ENCODE data around the gene CEP55.

CEP55 gene

DNA sequence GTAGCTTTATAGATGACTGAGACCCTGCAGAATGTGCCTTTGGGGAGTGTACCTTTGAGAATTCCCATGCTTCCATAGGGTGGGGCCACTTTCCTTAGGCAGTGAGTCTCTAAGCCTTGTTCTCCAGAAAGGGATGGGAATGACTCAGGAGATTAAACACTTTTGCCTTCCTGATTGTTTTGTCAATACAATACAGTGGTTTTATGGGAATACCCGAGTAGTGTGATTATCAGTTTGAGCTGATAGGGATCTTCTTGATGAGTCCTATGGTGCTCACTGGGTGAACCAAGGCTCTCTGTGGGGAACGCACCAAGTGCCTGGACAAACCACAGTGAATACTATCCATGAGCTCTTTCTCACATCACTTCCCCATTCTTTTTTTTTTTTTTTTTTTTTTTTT, 20.5 kb upstream of the CEP55 start:
- H3K36me3 ChIP-seq (ENCODE audit: insufficient read depth, low read length), result no peaks in the 10 kb centered on the region
- H3K4me1 ChIP-seq (ENCODE audit: insufficient read depth, low read length, severe bottlenecking), result no peaks in the 10 kb centered on the region
- H3F3A ChIP-seq (ENCODE audit: insufficient read depth, low read length), result no peaks in the 10 kb centered on the region
- H3K4me3 ChIP-seq (ENCODE audit: low read depth, low read length, poor library complexity, severe bottlenecking), result no peak overlapping the region
- no peak overlapping the region for H2AFZ ChIP-seq (ENCODE audit: low read length)
- no peak overlapping the region for H3K27ac ChIP-seq (ENCODE audit: low read depth, low read length, poor library complexity, severe bottlenecking)
- TF ChIP-seq, protein P1, sequence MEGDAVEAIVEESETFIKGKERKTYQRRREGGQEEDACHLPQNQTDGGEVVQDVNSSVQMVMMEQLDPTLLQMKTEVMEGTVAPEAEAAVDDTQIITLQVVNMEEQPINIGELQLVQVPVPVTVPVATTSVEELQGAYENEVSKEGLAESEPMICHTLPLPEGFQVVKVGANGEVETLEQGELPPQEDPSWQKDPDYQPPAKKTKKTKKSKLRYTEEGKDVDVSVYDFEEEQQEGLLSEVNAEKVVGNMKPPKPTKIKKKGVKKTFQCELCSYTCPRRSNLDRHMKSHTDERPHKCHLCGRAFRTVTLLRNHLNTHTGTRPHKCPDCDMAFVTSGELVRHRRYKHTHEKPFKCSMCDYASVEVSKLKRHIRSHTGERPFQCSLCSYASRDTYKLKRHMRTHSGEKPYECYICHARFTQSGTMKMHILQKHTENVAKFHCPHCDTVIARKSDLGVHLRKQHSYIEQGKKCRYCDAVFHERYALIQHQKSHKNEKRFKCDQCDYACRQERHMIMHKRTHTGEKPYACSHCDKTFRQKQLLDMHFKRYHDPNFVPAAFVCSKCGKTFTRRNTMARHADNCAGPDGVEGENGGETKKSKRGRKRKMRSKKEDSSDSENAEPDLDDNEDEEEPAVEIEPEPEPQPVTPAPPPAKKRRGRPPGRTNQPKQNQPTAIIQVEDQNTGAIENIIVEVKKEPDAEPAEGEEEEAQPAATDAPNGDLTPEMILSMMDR (IDR thresholded peaks at IDR 0.05; ENCODE audit: low read length), result no peak
- no peak for TF ChIP-seq EZH2 (IDR thresholded peaks at IDR 0.05; ENCODE audit: borderline replicate concordance, low read length)
- H3K4me2 ChIP-seq (ENCODE audit: low read length), result no peak overlapping the region
- H3K27me3 ChIP-seq (ENCODE audit: insufficient read depth, low read length), result no peaks in the 10 kb centered on the region
- H3K9ac ChIP-seq (ENCODE audit: low read length), result no peak overlapping the region
- H3K79me2 ChIP-seq (ENCODE audit: insufficient read depth, low read length), result no peaks in the 10 kb centered on the region
- H3K9me2 ChIP-seq (ENCODE audit: low read depth, low read length), result no peaks in the 10 kb centered on the region
- H4K20me1 ChIP-seq (ENCODE audit: insufficient read depth, low read length), result no peaks in the 10 kb centered on the region
- H3K9me3 ChIP-seq (ENCODE audit: low read length), result no peaks in the 10 kb centered on the region

DNA sequence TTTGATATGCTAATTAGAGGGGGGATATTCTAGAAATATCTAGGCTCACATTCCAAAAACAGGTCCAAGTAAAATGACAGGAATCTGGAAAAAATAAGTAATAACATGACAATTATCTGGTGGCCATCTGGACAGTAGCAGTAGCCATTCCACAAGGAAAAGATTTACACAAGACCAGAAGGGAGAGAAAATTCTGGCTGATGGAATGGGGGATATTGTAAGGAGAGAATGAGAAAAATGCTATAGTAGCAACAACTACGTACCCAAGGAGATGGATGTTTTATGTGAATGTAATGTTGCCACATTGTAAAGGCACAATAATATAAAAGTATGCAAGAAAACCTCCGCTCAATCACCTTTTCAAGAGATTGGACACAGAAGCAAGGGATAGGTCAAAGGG, 19.7 kb upstream of the CEP55 start:
- Histone ChIP-seq H3K79me2 (ENCODE audit: insufficient read depth, low read length) (no peaks in the 10 kb centered on the region), H3K27me3 (ENCODE audit: insufficient read depth, low read length) (no peaks in the 10 kb centered on the region), H3K4me3 (ENCODE audit: low read depth, low read length, poor library complexity, severe bottlenecking) (no peak overlapping the region), H3K27ac (ENCODE audit: low read depth, low read length, poor library complexity, severe bottlenecking) (no peak overlapping the region), H3K4me1 (ENCODE audit: insufficient read depth, low read length, severe bottlenecking) (no peaks in the 10 kb centered on the region), H3K9ac (ENCODE audit: low read length) (no peak overlapping the region), H4K20me1 (ENCODE audit: insufficient read depth, low read length) (no peaks in the 10 kb centered on the region), H3K9me3 (ENCODE audit: low read length) (no peaks in the 10 kb centered on the region), H3K9me2 (ENCODE audit: low read depth, low read length) (no peaks in the 10 kb centered on the region), H3K4me2 (ENCODE audit: low read length) (no peak overlapping the region), H3K36me3 (ENCODE audit: insufficient read depth, low read length) (no peaks in the 10 kb centered on the region), H2AFZ (ENCODE audit: low read length) (no peak overlapping the region), H3F3A (ENCODE audit: insufficient read depth, low read length) (no peaks in the 10 kb centered on the region)
- no peak for TF ChIP-seq EZH2 (IDR thresholded peaks at IDR 0.05; ENCODE audit: borderline replicate concordance, low read length)
- TF ChIP-seq, protein P1 (IDR thresholded peaks at IDR 0.05; ENCODE audit: low read length), result no peak

DNA sequence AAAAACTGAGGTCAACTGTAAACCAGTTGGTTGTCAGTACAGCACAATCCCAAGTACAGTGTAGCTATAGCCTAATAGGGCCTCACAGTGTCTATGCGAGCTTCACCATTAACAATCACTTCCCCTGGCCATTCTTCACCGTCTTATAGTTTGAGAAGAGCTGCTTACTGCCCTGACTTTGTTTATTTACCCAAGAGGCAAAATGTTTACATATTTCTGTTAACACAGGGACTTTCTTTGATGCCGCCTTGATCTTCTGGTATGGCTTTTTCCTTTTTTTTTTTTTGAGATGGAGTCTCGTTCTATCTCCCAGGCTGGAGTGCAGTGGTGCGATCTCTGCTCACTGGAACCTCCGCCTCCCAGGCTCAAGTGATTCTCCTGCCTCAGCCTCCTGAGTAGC, 17.5 kb upstream of the CEP55 start:
- no peak for TF ChIP-seq EZH2 (IDR thresholded peaks at IDR 0.05; ENCODE audit: borderline replicate concordance, low read length)
- TF ChIP-seq, protein P1 (IDR thresholded peaks at IDR 0.05; ENCODE audit: low read length), result no peak

More for the DNA sequence above, 17.5 kb upstream of the CEP55 start:
- H3K9me2 ChIP-seq (ENCODE audit: low read depth, low read length), result no peaks in the 10 kb centered on the region
- H3K9me3 ChIP-seq (ENCODE audit: low read length), result no peaks in the 10 kb centered on the region
- H3K4me2 ChIP-seq (ENCODE audit: low read length), result no peak overlapping the region
- no peaks in the 10 kb centered on the region for H3F3A ChIP-seq (ENCODE audit: insufficient read depth, low read length)
- H2AFZ ChIP-seq (ENCODE audit: low read length), result no peak overlapping the region
- peaks cover 6% of the 10 kb centered on the region for H3K4me1 ChIP-seq (ENCODE audit: insufficient read depth, low read length, severe bottlenecking)
- H3K27me3 ChIP-seq (ENCODE audit: insufficient read depth, low read length), result no peaks in the 10 kb centered on the region
- H3K27ac ChIP-seq (ENCODE audit: low read depth, low read length, poor library complexity, severe bottlenecking), result no peak overlapping the region
- no peak overlapping the region for H3K4me3 ChIP-seq (ENCODE audit: low read depth, low read length, poor library complexity, severe bottlenecking)
- no peaks in the 10 kb centered on the region for H3K36me3 ChIP-seq (ENCODE audit: insufficient read depth, low read length)
- H3K79me2 ChIP-seq (ENCODE audit: insufficient read depth, low read length), result no peaks in the 10 kb centered on the region
- H3K9ac ChIP-seq (ENCODE audit: low read length), result no peak overlapping the region
- H4K20me1 ChIP-seq (ENCODE audit: insufficient read depth, low read length), result no peaks in the 10 kb centered on the region

All from OCI-LY1 (cell line).